ENCODE measurements around the gene DNAH10. TPM values are rescaled to one million over a fixed set of nuclear protein-coding genes. Genes with fewer than 3 reads are reported as not detected.

DNAH10 gene
- total and polyA plus RNA-seq, 12 donors, result 0.06 to 1.5 (median 0.28) TPM

DNA sequence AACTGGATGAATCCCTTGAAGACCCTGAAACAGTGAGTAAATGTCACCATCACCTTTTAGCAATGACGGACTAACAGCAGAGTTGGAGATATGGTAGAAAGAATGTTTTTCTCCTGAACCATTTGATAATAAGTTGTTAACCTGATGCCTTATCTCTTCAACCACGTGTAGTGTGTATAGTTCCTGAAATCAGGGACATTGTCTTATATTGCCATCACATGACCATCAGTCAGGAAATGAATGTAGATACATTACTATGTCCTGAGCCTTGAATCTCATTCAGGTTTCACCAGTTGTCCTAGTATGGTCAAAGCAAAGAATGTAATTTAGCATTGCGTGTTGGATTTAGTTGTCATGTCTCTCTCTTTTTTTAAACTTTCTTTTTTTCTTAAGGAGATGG lies 34.2 kb upstream of the DNAH10 start:
- Histone ChIP-seq H3K27me3 (no peaks in the 10 kb centered on the region), H3K4me1 (replicated peaks in 1 of 2) (no peaks in the 10 kb centered on the region), H3K36me3 (replicated peaks in 1 of 2) (peaks cover 0 to 36% of the 10 kb centered on the region in 2 donors), H3K27ac (no peak overlapping the region), H3K9me3 (replicated peaks in 1 of 3) (no peaks in the 10 kb centered on the region), H3K4me3 (no peak overlapping the region)
- DNase-seq, result no peak
- 84 to 97% (median 89%) methylated on average over 3 of the region's 3 CpGs for WGBS, 4 donors
- TF ChIP-seq, protein P1, sequence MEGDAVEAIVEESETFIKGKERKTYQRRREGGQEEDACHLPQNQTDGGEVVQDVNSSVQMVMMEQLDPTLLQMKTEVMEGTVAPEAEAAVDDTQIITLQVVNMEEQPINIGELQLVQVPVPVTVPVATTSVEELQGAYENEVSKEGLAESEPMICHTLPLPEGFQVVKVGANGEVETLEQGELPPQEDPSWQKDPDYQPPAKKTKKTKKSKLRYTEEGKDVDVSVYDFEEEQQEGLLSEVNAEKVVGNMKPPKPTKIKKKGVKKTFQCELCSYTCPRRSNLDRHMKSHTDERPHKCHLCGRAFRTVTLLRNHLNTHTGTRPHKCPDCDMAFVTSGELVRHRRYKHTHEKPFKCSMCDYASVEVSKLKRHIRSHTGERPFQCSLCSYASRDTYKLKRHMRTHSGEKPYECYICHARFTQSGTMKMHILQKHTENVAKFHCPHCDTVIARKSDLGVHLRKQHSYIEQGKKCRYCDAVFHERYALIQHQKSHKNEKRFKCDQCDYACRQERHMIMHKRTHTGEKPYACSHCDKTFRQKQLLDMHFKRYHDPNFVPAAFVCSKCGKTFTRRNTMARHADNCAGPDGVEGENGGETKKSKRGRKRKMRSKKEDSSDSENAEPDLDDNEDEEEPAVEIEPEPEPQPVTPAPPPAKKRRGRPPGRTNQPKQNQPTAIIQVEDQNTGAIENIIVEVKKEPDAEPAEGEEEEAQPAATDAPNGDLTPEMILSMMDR (IDR thresholded peaks at IDR 0.05), result no peak
- no peak for TF ChIP-seq POLR2A (IDR thresholded peaks at IDR 0.05)
- intact Hi-C loops (cut with DNase I), result no loop called here

DNA sequence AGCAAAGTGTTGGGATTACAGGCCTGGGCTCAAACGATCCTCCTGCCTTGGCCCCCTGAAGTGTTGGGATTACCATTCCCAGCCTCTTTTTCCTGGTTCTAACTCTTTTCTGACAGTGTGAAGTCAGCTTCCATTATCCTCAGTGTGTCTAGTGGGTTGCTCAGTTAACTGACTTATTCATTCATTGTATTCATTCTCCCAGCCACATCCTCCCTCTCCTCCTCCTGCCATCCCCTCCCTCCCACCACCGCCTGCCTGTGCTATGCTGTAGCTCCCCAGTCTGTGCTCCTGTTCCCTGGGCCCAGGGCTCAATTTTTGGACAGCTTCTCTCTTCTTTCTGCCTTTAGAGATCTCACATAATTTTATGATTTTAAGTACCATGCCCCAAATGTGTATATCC lies 30.5 kb upstream of the DNAH10 start:
- DNase-seq, result no peak
- no peak for TF ChIP-seq POLR2A (IDR thresholded peaks at IDR 0.05)
- TF ChIP-seq, protein P1 (IDR thresholded peaks at IDR 0.05), result no peak
- H3K36me3 ChIP-seq (replicated peaks in 1 of 2), result peaks cover 0 to 37% of the 10 kb centered on the region in 2 donors
- intact Hi-C loops (cut with DNase I), result no loop called here
- 87 to 100% (median 94%) methylated on average over 2 of the region's 2 CpGs for WGBS, 4 donors
- H3K9me3 ChIP-seq (replicated peaks in 1 of 3), result no peaks in the 10 kb centered on the region
- H3K27ac ChIP-seq, result no peak overlapping the region
- no peaks in the 10 kb centered on the region for H3K4me1 ChIP-seq (replicated peaks in 1 of 2)
- H3K27me3 ChIP-seq, result no peaks in the 10 kb centered on the region
- H3K4me3 ChIP-seq, result no peak overlapping the region

DNA sequence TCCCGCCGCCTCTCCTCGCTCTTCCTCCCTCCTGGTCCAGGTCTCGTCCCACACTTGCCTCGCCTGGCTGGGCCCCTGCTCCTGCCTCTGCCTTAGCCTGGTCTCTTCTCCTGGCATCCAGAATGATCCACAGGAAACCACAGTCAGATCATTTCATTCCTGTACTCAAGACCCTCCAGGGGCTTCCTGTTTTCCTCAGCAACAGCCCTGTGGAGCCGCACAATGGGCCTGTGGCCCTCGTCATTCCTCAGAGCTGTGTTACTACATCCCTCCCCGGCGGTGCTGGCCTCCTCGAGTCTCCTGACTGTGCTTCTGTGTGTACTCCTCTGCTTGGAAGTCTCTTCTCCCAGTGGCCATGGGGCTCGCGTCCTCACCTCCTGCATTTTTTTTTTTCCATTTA lies 29.9 kb upstream of the DNAH10 start:
- Histone ChIP-seq H3K36me3 (replicated peaks in 1 of 2) (peaks cover 0 to 40% of the 10 kb centered on the region in 2 donors), H3K4me1 (replicated peaks in 1 of 2) (no peaks in the 10 kb centered on the region), H3K4me3 (no peak overlapping the region), H3K27ac (no peak overlapping the region), H3K27me3 (no peaks in the 10 kb centered on the region), H3K9me3 (replicated peaks in 1 of 3) (no peaks in the 10 kb centered on the region)
- TF ChIP-seq POLR2A (IDR thresholded peaks at IDR 0.05), result no peak
- TF ChIP-seq, protein P1 (IDR thresholded peaks at IDR 0.05), result no peak
- DNase-seq, result no peak
- 93 to 98% (median 95%) methylated on average over 12 of the region's 12 CpGs for WGBS, 4 donors
- intact Hi-C loops (cut with DNase I), result no loop called here

DNA sequence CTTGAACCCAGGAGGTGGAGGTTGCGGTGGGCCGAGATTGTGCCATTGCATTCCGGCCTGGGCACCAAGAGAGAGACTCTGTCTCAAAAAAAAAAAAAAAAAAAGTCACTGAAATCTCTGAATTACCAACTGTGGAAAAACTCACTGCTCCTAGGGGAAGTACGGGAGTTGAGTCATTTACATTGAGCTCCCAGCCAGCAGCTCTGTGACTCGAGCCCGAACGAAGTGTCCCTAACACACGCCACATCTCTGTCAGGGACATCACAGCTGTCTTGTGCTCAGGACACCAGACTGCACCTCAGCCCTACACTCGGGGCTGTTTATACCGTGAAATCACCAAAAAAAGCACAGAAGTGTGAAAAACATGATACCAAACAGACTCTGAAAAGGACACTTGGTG lies 28.9 kb upstream of the DNAH10 start:
- Histone ChIP-seq H3K36me3 (replicated peaks in 1 of 2) (peaks cover 0 to 38% of the 10 kb centered on the region in 2 donors), H3K27ac (no peak overlapping the region), H3K4me3 (no peak overlapping the region), H3K4me1 (replicated peaks in 1 of 2) (no peaks in the 10 kb centered on the region), H3K9me3 (replicated peaks in 1 of 3) (no peaks in the 10 kb centered on the region), H3K27me3 (no peaks in the 10 kb centered on the region)
- TF ChIP-seq, protein P1 (IDR thresholded peaks at IDR 0.05), result no peak
- no peak for TF ChIP-seq POLR2A (IDR thresholded peaks at IDR 0.05)
- 81 to 90% (median 85%) methylated on average over 10 of the region's 10 CpGs for WGBS, 4 donors
- DNase-seq, result no peak
- intact Hi-C loops (cut with DNase I), result no loop called here

Measured in adrenal gland (tissue), 12 donors.